Testis (tissue), 2 donors: Measurements from ENCODE around the gene OSBPL3.

Source experiments
- CTCF ChIP-seq, 3 experiments: fragments of 450-650 bp in 2 of 3; fragments of 200-600 bp in 1 of 3; sonication (generic) in 1 of 3; IDR thresholded peaks; one replicate each; pipeline ENCODE4 v1.5.1; 2016 to 2019; ENCODE audit warnings: antibody characterized with exemption in 3 of 3, mild to moderate bottlenecking in 2 of 3, moderate library complexity in 1 of 3
- POLR2A ChIP-seq: fragments of 450-650 bp; IDR thresholded peaks from one replicate; pipeline ENCODE4 v1.6.1; 2017; ENCODE audit warnings: antibody characterized with exemption, mild to moderate bottlenecking, moderate library complexity

DNA sequence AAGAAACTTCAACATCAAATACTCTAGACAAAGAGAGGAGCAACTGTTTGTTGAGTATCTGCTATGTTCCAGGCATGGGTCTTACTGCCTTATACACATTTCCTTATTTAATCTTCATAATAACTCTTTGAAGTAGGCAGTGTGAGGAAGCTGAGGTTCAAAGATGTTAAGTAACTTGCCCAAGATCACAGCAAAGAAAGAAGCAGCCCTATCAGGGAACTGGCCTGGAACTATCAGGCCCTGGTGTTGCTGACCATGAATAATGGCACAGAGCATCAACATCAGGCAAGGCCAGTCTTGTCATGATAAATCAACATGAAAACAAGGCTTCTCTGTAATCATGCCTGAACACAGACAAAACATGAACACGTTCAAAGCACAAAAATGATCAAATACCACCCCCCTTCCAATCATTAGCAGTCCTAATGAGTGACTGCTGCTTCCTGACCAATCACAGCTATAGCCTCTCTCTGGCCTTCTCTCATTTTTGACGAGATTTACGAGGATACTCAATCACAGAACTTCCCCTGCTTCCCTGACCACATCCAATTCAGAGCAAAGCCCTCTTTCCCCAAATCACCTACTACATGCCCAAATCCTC lies 225.0 kb downstream of the OSBPL3 start:
- no peak for TF ChIP-seq CTCF (IDR thresholded peaks at IDR 0.05)
- no peak for TF ChIP-seq POLR2A
